ENCODE measurements around the gene GSTM4.

GSTM4 gene

GRCh38 chr1:109655615-109656519 is at the start of gene GSTM4:
Gene GSTM4 (plus strand): TSS chr1:109656099. CDS start chr1:109656390, 291 bp downstream.
- peak; percentile 26 for DNase-seq (ENCODE audit: low read depth, low spot score)

GRCh38 chr1:109609881-109610280 is 46.0 kb upstream of the GSTM4 start:
- no peak for DNase-seq (ENCODE audit: low read depth, low spot score)

GRCh38 chr1:109610609-109611307 is 45.1 kb upstream of the GSTM4 start:
- DNase-seq (ENCODE audit: low read depth, low spot score): no peak

GRCh38 chr1:109611308-109611990 is 44.5 kb upstream of the GSTM4 start:
- DNase-seq (ENCODE audit: low read depth, low spot score): no peak

GRCh38 chr1:109613361-109614147 is 42.3 kb upstream of the GSTM4 start:
- no peak for DNase-seq (ENCODE audit: low read depth, low spot score)

- no peak for DNase-seq (ENCODE audit: low read depth, low spot score)
These were observed 40.0 kb upstream of the GSTM4 start for GRCh38 chr1:109615879-109616278.

- DNase-seq (ENCODE audit: low read depth, low spot score): no peak
These were observed 39.5 kb upstream of the GSTM4 start for GRCh38 chr1:109616391-109616790.

GRCh38 chr1:109617291-109617801 is 38.6 kb upstream of the GSTM4 start:
- peak; percentile 24 for DNase-seq (ENCODE audit: low read depth, low spot score)

- no peak for DNase-seq (ENCODE audit: low read depth, low spot score)
These were observed 37.0 kb upstream of the GSTM4 start for GRCh38 chr1:109618661-109619575.

GRCh38 chr1:109619576-109620400 is 36.1 kb upstream of the GSTM4 start, which contains the start of the genes AMPD2 and GNAT2:
Gene AMPD2 (plus strand): TSS chr1:109619837. CDS start chr1:109621176, 1,339 bp downstream.
Gene GNAT2 (minus strand): TSS chr1:109619616. CDS start chr1:109612870, 6,746 bp downstream.
- no peak for DNase-seq (ENCODE audit: low read depth, low spot score)

GRCh38 chr1:109620401-109620791 is 35.5 kb upstream of the GSTM4 start:
- no peak for DNase-seq (ENCODE audit: low read depth, low spot score)

- DNase-seq (ENCODE audit: low read depth, low spot score): peak; percentile 77
These were observed 35.0 kb upstream of the GSTM4 start for GRCh38 chr1:109620841-109621286.

- DNase-seq (ENCODE audit: low read depth, low spot score): no peak
These were observed 34.3 kb upstream of the GSTM4 start for GRCh38 chr1:109621379-109622136.

GRCh38 chr1:109622137-109622892 is 33.6 kb upstream of the GSTM4 start:
- DNase-seq (ENCODE audit: low read depth, low spot score): no peak

GRCh38 chr1:109622895-109623294 is 33.0 kb upstream of the GSTM4 start:
- no peak for DNase-seq (ENCODE audit: low read depth, low spot score)

- no peak for DNase-seq (ENCODE audit: low read depth, low spot score)
These were observed 32.2 kb upstream of the GSTM4 start for GRCh38 chr1:109623601-109624161.

All from smooth muscle cell of the brain vasculature (primary cell).